HepG2 (cell line): ENCODE results near the gene ZG16B. TPM values are rescaled to one million over a fixed set of nuclear protein-coding genes. Genes with fewer than 3 reads are reported as not detected.

Experiments
- ATM ChIP-seq: fragments of 450-650 bp; IDR thresholded peaks from 2 replicates; pipeline ENCODE4 v1.7.1; 2017; ENCODE audit warnings: mild to moderate bottlenecking, borderline replicate concordance
- DDIT3 ChIP-seq: sonication (generic); formaldehyde crosslinking; IDR thresholded peaks from 2 replicates; pipeline ENCODE4 v1.4.0; 2020; ENCODE audit warnings: mild to moderate bottlenecking, missing genetic modification reagents
- GRHL1 ChIP-seq: sonication (generic); formaldehyde crosslinking; conservative IDR thresholded peaks from 2 replicates; pipeline ENCODE4 v1.8.0; 2022; ENCODE audit warnings: missing genetic modification reagents
- HBP1 ChIP-seq: IDR thresholded peaks from 2 replicates; pipeline ENCODE4 v1.6.1; 2016; ENCODE audit warnings: low read depth, control low read depth
- HOMEZ ChIP-seq: IDR thresholded peaks from 2 replicates; pipeline ENCODE4 v1.6.1; 2016; ENCODE audit warnings: low read depth
- KLF15 ChIP-seq: sonication (generic); formaldehyde crosslinking; IDR thresholded peaks from 2 replicates; pipeline ENCODE4 v1.8.1; 2023; ENCODE audit warnings: borderline replicate concordance, mild to moderate bottlenecking, inconsistent platforms, missing genetic modification reagents, mixed read lengths
- PAF1 ChIP-seq: IDR thresholded peaks from 2 replicates; pipeline ENCODE4 v1.6.1; 2016; ENCODE audit warnings: missing genetic modification reagents, missing compliant biosample characterization
- PRDM10 ChIP-seq: sonication (generic); formaldehyde crosslinking; IDR thresholded peaks from 2 replicates; pipeline ENCODE4 v1.4.0; 2020; ENCODE audit warnings: low read depth, missing genetic modification reagents
- SP140L ChIP-seq: sonication (generic); formaldehyde crosslinking; IDR thresholded peaks from 2 replicates; pipeline ENCODE4 v1.4.0; 2020; ENCODE audit warnings: missing genetic modification reagents, borderline replicate concordance
- THAP7 ChIP-seq: sonication (generic); formaldehyde crosslinking; IDR thresholded peaks from 2 replicates; pipeline ENCODE4 v1.8.1; 2023; ENCODE audit warnings: mild to moderate bottlenecking, missing genetic modification reagents
- U2AF2 ChIP-seq: fragments of 200-400 bp; formaldehyde crosslinking; IDR thresholded peaks from 2 replicates; pipeline ENCODE4 v1.6.1; 2017; ENCODE audit warnings: low read depth, mild to moderate bottlenecking, low read length
- ZNF24 ChIP-seq: fragments of 450-650 bp; IDR thresholded peaks from 2 replicates; pipeline ENCODE4 v1.6.1; 2017; ENCODE audit warnings: antibody characterized with exemption, mild to moderate bottlenecking
- ZNF589 ChIP-seq: sonication (generic); formaldehyde crosslinking; conservative IDR thresholded peaks from 2 replicates; pipeline ENCODE4 v1.8.0; 2022; ENCODE audit warnings: mild to moderate bottlenecking, moderate library complexity, missing genetic modification reagents
- ZNF740 ChIP-seq: sonication (generic); formaldehyde crosslinking; IDR thresholded peaks from 2 replicates; pipeline ENCODE4 v1.4.0; 2020; ENCODE audit warnings: missing genetic modification reagents
- ZNF788 ChIP-seq: sonication (generic); formaldehyde crosslinking; IDR thresholded peaks from 2 replicates; pipeline ENCODE4 v1.5.0; 2020; ENCODE audit warnings: mild to moderate bottlenecking, missing genetic modification reagents, borderline replicate concordance
- ZNF839 ChIP-seq: sonication (generic); formaldehyde crosslinking; IDR thresholded peaks from 2 replicates; pipeline ENCODE4 v1.4.0; 2020; ENCODE audit warnings: missing genetic modification reagents, mild to moderate bottlenecking, borderline replicate concordance
- polyA plus RNA-seq, 8 experiments: library from polyadenylated mRNA; depleted of rRNA in 3 of 8; stranded (reverse) in 7 of 8; unstranded in 1 of 8; fragments of >200 nt; fragmentation: Illumina TruSeq in 4 of 8; extraction: Trizol in 4 of 8; gene quantifications; 2 replicates each; pipeline versions ENCODE4 v1.2.1 to v1.2.3, GENCODE V29; 2011 to 2016; ENCODE audit warnings: low read depth in 4 of 8, missing spikeins in 1 of 8, mixed read lengths in 1 of 8; ENCODE audit not compliant: insufficient read depth in 1 of 8
- total RNA-seq, 5 experiments: library from RNA; depleted of rRNA; stranded (reverse); fragments of >200 nt; fragmentation: Illumina TruSeq; extraction: Trizol; gene quantifications; 2 replicates each; pipeline ENCODE4 v1.2.3, GENCODE V29; 2016; ENCODE audit warnings: low read depth in 1 of 5

The ZG16B gene
- total and polyA plus RNA-seq, 2 of the 13 experiments (the other 11 are each of a cell fraction or from before 2014, with no cell fraction given): 1.5 to 11.3 TPM

- 0 out of 2 replicates have a peak, but pooled peaks have one; percentile 40 for TF ChIP-seq DDIT3 (CRISPR knock-in tag)
- peak; percentile 52; the same call in 1 of the 2 replicates for TF ChIP-seq HBP1 (CRISPR knock-in tag)
- TF ChIP-seq ZNF839 (CRISPR knock-in tag): no peak
- peak; percentile 79; the same call in 1 of the 2 replicates for TF ChIP-seq THAP7 (CRISPR knock-in tag)
- TF ChIP-seq ZNF740 (CRISPR knock-in tag): 0 out of 2 replicates have a peak, but pooled peaks have one; percentile 27
- 0 out of 2 replicates have a peak, but pooled peaks have one; percentile 54 for TF ChIP-seq SP140L
- TF ChIP-seq U2AF2: no peak
- TF ChIP-seq KLF15: no peak
- TF ChIP-seq HOMEZ (CRISPR knock-in tag): peak; percentile 38; the same call in 1 of the 2 replicates
- TF ChIP-seq ZNF788: peak; percentile 92; the same call in 1 of the 2 replicates
- TF ChIP-seq ATM: no peak
- TF ChIP-seq ZNF589: 0 out of 2 replicates have a peak, but pooled peaks have one; percentile 71
- no peak for TF ChIP-seq GRHL1 (CRISPR knock-in tag)
- peak; percentile 26; the same call in 1 of the 2 replicates for TF ChIP-seq ZNF24
- TF ChIP-seq PRDM10 (CRISPR knock-in tag): peak; percentile 28; the same call in 1 of the 2 replicates
- TF ChIP-seq PAF1 (CRISPR knock-in tag): no peak
Observed at GRCh38 chr16:2867987-2868789, 38.1 kb downstream of the ZG16B start (continued).
